ENCODE data around the gene TRNT1.

- TF ChIP-seq, protein P1, sequence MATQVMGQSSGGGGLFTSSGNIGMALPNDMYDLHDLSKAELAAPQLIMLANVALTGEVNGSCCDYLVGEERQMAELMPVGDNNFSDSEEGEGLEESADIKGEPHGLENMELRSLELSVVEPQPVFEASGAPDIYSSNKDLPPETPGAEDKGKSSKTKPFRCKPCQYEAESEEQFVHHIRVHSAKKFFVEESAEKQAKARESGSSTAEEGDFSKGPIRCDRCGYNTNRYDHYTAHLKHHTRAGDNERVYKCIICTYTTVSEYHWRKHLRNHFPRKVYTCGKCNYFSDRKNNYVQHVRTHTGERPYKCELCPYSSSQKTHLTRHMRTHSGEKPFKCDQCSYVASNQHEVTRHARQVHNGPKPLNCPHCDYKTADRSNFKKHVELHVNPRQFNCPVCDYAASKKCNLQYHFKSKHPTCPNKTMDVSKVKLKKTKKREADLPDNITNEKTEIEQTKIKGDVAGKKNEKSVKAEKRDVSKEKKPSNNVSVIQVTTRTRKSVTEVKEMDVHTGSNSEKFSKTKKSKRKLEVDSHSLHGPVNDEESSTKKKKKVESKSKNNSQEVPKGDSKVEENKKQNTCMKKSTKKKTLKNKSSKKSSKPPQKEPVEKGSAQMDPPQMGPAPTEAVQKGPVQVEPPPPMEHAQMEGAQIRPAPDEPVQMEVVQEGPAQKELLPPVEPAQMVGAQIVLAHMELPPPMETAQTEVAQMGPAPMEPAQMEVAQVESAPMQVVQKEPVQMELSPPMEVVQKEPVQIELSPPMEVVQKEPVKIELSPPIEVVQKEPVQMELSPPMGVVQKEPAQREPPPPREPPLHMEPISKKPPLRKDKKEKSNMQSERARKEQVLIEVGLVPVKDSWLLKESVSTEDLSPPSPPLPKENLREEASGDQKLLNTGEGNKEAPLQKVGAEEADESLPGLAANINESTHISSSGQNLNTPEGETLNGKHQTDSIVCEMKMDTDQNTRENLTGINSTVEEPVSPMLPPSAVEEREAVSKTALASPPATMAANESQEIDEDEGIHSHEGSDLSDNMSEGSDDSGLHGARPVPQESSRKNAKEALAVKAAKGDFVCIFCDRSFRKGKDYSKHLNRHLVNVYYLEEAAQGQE (IDR thresholded peaks at IDR 0.05; ENCODE audit: insufficient read depth in 1 of 2, low read depth in 2 of 2, low read length in 1 of 2), result no peak
- TF ChIP-seq POLR2AphosphoS5 (IDR thresholded peaks at IDR 0.05; ENCODE audit: low read depth, low read length), result no peak
Observed at GRCh38 chr3:3101660-3102458, 24.9 kb upstream of the TRNT1 start.

Data from Panc1 (cell line).